Measurements from ENCODE around the gene TERT.

Gene TERT

GRCh38 chr5:1318659-1319251 lies 23.9 kb upstream of the TERT start:
- TF ChIP-seq, protein P1, sequence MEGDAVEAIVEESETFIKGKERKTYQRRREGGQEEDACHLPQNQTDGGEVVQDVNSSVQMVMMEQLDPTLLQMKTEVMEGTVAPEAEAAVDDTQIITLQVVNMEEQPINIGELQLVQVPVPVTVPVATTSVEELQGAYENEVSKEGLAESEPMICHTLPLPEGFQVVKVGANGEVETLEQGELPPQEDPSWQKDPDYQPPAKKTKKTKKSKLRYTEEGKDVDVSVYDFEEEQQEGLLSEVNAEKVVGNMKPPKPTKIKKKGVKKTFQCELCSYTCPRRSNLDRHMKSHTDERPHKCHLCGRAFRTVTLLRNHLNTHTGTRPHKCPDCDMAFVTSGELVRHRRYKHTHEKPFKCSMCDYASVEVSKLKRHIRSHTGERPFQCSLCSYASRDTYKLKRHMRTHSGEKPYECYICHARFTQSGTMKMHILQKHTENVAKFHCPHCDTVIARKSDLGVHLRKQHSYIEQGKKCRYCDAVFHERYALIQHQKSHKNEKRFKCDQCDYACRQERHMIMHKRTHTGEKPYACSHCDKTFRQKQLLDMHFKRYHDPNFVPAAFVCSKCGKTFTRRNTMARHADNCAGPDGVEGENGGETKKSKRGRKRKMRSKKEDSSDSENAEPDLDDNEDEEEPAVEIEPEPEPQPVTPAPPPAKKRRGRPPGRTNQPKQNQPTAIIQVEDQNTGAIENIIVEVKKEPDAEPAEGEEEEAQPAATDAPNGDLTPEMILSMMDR (IDR thresholded peaks at IDR 0.05; ENCODE audit: low read depth, low read length) = no peak
- no peak overlapping the region for H3K4me3 ChIP-seq (ENCODE audit: low read depth, low read length)

GRCh38 chr5:1317921-1318565 lies 23.2 kb upstream of the TERT start:
- no peak overlapping the region for H3K4me3 ChIP-seq (ENCODE audit: low read depth, low read length)
- TF ChIP-seq, protein P1 (IDR thresholded peaks at IDR 0.05; ENCODE audit: low read depth, low read length) = no peak

DNA sequence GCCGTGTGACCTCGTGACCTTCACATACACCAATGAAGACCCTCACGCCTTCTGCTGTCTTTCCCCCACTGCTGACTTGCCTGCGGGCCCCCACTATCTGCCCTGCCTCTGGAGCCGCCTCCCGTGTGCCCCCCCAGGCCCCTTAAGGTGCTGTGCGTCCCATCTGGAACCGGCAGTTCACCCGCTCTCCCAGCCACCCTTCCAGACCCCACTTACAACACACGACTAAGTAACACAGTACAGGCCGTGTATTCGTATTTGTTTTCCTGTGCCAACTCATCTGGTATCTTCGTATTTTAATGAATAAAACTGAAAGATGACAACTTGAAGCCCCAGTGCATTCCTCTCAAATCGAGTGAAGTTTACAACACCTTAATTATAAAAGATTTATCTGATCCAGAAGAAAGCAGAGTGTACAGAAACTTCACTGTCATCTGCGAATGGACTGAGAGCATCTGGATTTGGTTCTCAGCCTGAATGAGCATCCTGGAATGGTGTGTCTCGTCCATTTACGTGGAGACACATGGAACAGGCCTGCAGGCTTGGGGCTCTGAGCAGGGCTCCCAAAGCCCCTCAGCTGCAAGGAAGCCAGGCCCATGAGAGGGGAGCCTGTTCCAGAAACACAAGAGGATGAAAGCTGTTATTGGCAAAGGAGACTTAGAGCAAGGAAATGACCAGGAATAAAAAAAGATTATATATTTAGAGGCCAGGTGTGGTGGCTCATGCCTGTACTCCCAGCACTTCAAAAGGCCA lies 21.9 kb upstream of the TERT start:
- no peak overlapping the region for H3K4me3 ChIP-seq (ENCODE audit: low read depth, low read length)
- TF ChIP-seq, protein P1 (IDR thresholded peaks at IDR 0.05; ENCODE audit: low read depth, low read length) = no peak

DNA sequence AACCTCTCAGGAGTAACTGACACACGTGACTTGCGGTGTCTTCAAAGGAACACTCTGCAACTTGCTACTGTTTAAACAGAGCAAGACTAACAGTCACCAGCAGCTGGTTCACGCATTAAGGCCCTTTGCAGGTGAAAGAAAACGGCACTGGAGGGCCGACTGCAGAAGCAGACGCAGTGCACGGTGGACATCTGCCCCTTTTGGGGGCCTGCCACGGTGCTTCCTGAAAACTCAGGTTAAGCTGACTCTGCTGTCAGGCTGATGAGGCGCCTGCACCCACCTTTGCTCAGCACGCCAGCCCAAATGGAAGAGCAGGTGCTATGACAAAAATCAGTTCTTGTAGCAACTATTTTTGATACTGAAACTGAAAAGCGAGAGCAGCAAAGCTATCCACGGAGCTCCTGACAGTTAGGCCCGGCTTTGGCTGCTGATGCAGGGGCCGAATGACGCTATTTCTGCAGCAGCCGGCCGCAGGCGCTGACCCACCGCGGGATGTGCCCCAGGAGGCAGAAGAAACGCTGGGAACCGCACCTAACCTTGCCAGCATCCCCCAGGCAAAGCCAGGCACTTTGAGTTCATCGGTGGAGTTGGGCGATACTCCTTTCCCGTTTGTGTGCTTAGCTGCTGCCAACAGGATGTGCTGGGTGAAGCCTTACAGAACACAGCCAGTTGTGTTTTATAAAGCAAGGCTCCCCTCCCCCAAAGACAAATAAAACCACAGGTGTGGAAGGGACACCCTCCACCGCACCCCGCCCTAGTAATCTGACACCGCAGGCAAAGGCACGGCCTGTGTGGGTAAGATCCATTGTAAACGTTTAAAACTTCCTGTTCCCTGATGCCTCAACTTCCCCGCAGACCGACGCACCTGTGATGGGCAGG lies 21.1 kb upstream of the TERT start:
- H3K4me3 ChIP-seq (ENCODE audit: low read depth, low read length) = no peak overlapping the region

DNA sequence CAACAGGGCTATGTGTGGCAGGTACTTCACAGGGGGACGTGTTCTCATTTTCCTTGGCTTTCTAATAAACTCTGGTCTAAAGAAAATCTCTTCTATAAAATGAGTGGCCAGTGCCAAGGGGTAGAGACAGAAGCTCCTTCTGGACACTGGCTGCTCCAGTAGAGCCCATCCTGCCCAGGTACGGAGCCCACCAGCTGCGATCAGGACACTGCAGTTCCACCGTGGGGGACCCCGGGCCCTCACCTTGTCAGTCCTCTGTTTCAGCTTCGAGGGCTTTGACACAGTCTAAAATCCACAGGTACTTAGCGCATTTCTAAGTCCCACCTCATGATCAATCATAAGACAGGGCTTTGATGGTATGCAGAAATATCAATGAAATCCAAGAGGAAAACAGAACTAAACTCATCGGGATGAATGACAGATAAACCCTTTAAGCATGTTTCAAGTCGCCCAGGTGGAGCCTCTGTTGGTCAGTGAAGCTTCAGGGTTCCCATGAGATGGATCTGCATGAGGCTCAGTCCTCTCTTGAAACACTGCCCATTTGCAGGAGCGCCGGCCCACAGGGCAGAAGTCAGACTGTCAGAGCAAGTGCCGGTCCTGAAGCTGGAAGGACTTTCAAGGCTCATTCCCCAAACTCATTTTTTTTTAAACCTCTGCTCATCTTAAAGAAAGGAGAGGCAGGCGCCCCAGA lies 20.3 kb upstream of the TERT start:
- H3K4me3 ChIP-seq (ENCODE audit: low read depth, low read length) = no peak overlapping the region
- TF ChIP-seq, protein P1 (IDR thresholded peaks at IDR 0.05; ENCODE audit: low read depth, low read length) = no peak

More for the DNA sequence above, 21.1 kb upstream of the TERT start:
- TF ChIP-seq, protein P1 (IDR thresholded peaks at IDR 0.05; ENCODE audit: low read depth, low read length) = no peak

DNA sequence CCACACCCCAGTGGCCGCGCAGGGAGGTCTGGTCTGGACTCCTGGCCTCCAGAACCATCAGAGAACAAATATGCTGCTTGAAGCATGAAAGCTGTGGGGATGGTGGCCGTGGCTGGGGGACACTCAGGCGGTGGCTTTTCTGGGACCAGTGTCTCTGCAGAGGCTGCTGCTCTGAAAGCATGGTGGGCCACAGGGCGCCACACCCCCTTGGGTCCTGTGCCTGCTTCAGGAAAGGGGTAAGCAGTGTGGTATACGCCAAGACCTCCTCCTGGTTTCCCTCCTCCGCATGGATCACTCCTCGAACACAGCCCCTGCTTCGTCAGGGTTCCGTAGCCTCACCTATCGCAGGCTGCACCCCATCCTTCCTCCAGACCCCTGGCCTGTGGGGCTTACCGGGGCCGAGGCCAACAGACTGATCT lies 19.7 kb upstream of the TERT start:
- no peak overlapping the region for H3K4me3 ChIP-seq (ENCODE audit: low read depth, low read length)
- TF ChIP-seq, protein P1 (IDR thresholded peaks at IDR 0.05; ENCODE audit: low read depth, low read length) = no peak
